K562 (cell line): Measurements from ENCODE around the gene SH3BGRL3. TPM values are rescaled to one million over a fixed set of nuclear protein-coding genes. Genes with fewer than 3 reads are reported as not detected.

Experiments
- CBX3 ChIP-seq, 2 experiments: IDR thresholded peaks; 1 replicate in 1 of 2; 2 replicates in 1 of 2; pipeline ENCODE4 v1.6.1; 2012; ENCODE audit warnings: inconsistent platforms in 2 of 2, low read length in 2 of 2, borderline replicate concordance in 1 of 2, control low read depth in 1 of 2
- FOXP4 ChIP-seq: sonication (generic); formaldehyde crosslinking; IDR thresholded peaks from 2 replicates; pipeline ENCODE4 v1.8.0; 2022; ENCODE audit warnings: mild to moderate bottlenecking, missing genetic modification reagents, borderline replicate concordance
- JUND ChIP-seq, 2 experiments: IDR thresholded peaks; 2 replicates in 1 of 2; 3 replicates in 1 of 2; pipeline ENCODE4 v1.6.1; 2011; ENCODE audit warnings: borderline replicate concordance in 2 of 2, low read depth in 2 of 2, low read length in 2 of 2, improper control_type of control experiment in 1 of 2, missing biosample characterization in 1 of 2, missing genetic modification characterization in 1 of 2, missing genetic modification reagents in 1 of 2
- ZNF408 ChIP-seq: fragments of 250-450 bp; sonication (Bioruptor Pico); IDR thresholded peaks from 2 replicates; pipeline ENCODE4 v1.4.0; 2020; ENCODE audit warnings: low read depth, mild to moderate bottlenecking, moderate library complexity
- polyA plus RNA-seq, 8 experiments: library from polyadenylated mRNA; depleted of rRNA in 4 of 8; stranded (reverse) in 5 of 8; unstranded in 3 of 8; fragments of >200 nt; fragmentation: Nextera tagmentation in 2 of 8; fragmentation: Illumina TruSeq in 1 of 8; extraction: Ambion mirVana in 2 of 8; extraction: Trizol in 1 of 8; gene quantifications; 2 replicates each; pipeline versions ENCODE4 v1.2.1 to v1.2.3, GENCODE V29; 2011 to 2014; ENCODE audit warnings: inconsistent platforms in 1 of 8, missing spikeins in 1 of 8
- total RNA-seq, 7 experiments: library from RNA; depleted of rRNA in 6 of 7; stranded (reverse); fragments of >200 nt in 6 of 7; fragmentation: Illumina TruSeq in 2 of 7; extraction: Trizol in 2 of 7; gene quantifications; 2 replicates each; pipeline versions ENCODE4 v1.2.1 to v1.2.3, GENCODE V29; 2011 to 2021; ENCODE audit warnings: low replicate concordance in 1 of 7
- TF ChIP-seq, protein P1 (sequence below): fragments of 250-450 bp; sonication (Bioruptor Pico); IDR thresholded peaks from 2 replicates; pipeline ENCODE4 v1.9.0; 2021; ENCODE audit warnings: mild to moderate bottlenecking, inconsistent platforms

Gene SH3BGRL3
- total and polyA plus RNA-seq, 9 of the 15 experiments (the other 6 are each of a cell fraction or from before 2014, with no cell fraction given): 30.3 to 140 (median 54.2) TPM

GRCh38 chr1:26276432-26276838, 3.5 kb upstream of the SH3BGRL3 start (continued):
- TF ChIP-seq JUND (IDR thresholded peaks at IDR 0.05; ENCODE audit: borderline replicate concordance, low read depth, low read length) (no peak; the same call in none of the 2 replicates), JUND (tag; IDR thresholded peaks at IDR 0.05; ENCODE audit: borderline replicate concordance, low read depth, low read length) (peak; percentile 95; the same call in 2 of the 3 replicates), ZNF408 (no peak), FOXP4 (CRISPR knock-in tag) (no peak), CBX3 (IDR thresholded peaks at IDR 0.05; ENCODE audit: borderline replicate concordance in 1 of 2, low read length in 2 of 2) (no peak)
- TF ChIP-seq, protein P1, sequence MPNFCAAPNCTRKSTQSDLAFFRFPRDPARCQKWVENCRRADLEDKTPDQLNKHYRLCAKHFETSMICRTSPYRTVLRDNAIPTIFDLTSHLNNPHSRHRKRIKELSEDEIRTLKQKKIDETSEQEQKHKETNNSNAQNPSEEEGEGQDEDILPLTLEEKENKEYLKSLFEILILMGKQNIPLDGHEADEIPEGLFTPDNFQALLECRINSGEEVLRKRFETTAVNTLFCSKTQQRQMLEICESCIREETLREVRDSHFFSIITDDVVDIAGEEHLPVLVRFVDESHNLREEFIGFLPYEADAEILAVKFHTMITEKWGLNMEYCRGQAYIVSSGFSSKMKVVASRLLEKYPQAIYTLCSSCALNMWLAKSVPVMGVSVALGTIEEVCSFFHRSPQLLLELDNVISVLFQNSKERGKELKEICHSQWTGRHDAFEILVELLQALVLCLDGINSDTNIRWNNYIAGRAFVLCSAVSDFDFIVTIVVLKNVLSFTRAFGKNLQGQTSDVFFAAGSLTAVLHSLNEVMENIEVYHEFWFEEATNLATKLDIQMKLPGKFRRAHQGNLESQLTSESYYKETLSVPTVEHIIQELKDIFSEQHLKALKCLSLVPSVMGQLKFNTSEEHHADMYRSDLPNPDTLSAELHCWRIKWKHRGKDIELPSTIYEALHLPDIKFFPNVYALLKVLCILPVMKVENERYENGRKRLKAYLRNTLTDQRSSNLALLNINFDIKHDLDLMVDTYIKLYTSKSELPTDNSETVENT (CRISPR knock-in tag): no peak
